Epithelial cell of esophagus (primary cell): Measurements from ENCODE around the gene PRKACB.
A peak's percentile ranks its signal among the peaks of the same experiment; 100 is the strongest.

ENCODE experiments used
- DNase-seq: peaks from one replicate; pipeline ENCODE4 v3.0.0; 2010; ENCODE audit warnings: low read depth
- H3K4me3 ChIP-seq: 2 replicates; pipeline ENCODE4 v1.5.1; 2011; ENCODE audit warnings: mild to moderate bottlenecking, low read length, control low read depth
- CTCF ChIP-seq: IDR thresholded peaks from 2 replicates; pipeline ENCODE4 v1.5.1; 2011; ENCODE audit warnings: low read depth, mild to moderate bottlenecking, low read length, control low read depth, inconsistent platforms; ENCODE audit not compliant: insufficient read depth; ENCODE audit errors: missing control alignments

The PRKACB gene

DNA sequence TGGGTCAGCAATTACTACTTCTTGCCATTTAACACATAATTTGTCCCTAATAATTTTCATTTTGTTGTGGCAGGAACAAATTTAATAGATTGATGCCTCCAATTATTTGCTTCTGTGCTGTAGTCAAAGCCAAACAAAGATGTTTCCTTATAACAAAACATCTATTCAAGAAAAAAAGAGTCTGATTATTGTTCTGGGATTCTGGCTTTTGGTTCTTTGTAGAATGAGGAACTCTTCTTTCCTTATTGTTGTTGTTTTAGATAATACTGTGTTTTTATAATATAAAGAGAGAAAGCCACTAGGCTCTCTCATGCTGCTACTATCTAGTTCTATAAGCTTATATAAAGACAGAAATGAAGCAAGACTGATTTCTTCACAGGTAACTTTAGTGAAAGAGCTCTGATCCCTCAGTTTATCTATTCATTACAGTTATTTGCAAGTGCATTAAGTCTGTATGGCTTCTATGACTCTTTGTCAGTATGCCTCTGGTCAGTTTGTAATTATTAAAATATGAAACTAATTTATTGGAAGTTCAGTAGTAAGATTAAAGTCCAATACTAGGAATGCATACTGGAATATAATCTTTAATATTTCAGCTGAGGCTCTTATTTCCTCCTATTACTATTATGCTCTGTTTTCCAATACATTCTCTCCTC, 37.4 kb downstream of the PRKACB start:
- no peak overlapping the region for H3K4me3 ChIP-seq
- no peak for TF ChIP-seq CTCF
- no peak for DNase-seq

- no peak for DNase-seq
- TF ChIP-seq CTCF: no peak
- H3K4me3 ChIP-seq: no peak overlapping the region
These were observed 46.4 kb downstream of the PRKACB start for GRCh38 chr1:84190455-84190854.

DNA sequence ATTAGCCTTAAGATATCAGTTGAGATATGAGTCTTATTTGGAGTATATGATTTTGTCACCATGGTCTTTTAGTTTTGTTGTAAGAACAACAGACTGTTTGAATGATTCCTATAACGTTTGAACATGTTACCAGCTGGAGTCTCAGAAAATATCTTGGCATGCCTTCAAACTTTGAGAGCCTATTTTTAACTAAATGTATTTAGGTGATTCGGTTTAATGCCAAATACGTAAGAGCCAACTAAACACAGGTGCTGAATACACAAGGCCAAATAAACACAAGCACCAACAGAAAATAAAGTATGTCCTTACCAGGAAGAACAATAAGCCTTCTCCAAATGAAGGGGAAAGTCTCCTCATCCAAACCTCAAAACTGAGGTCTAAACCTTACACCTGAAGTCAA, 48.6 kb downstream of the PRKACB start:
- H3K4me3 ChIP-seq: no peak overlapping the region
- no peak for DNase-seq
- TF ChIP-seq CTCF: no peak

GRCh38 chr1:84198832-84199231, 54.8 kb downstream of the PRKACB start:
- no peak for TF ChIP-seq CTCF
- no peak for DNase-seq
- no peak overlapping the region for H3K4me3 ChIP-seq

GRCh38 chr1:84199257-84199656, 55.2 kb downstream of the PRKACB start:
- H3K4me3 ChIP-seq: no peak overlapping the region
- TF ChIP-seq CTCF: no peak
- no peak for DNase-seq

DNA sequence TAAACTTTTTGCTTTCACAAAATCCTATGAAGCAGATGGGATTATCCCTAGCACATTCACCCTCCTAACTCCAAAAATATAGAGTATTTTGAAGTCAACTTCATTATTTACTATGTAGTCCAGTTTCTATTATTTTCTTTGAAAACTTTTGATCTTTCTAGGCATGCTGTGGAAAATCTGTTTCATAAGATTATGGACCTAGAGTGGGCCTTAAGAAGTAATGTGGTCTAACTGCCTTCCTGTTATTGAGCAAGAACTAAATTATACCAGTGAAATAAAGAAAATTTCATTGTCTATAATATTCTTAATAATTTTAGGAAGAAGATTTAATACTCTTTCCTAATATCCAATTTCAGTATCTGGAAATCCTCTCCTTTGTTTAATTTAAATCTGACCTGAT, 58.1 kb downstream of the PRKACB start:
- no peak for TF ChIP-seq CTCF
- no peak for DNase-seq
- H3K4me3 ChIP-seq: no peak overlapping the region

DNA sequence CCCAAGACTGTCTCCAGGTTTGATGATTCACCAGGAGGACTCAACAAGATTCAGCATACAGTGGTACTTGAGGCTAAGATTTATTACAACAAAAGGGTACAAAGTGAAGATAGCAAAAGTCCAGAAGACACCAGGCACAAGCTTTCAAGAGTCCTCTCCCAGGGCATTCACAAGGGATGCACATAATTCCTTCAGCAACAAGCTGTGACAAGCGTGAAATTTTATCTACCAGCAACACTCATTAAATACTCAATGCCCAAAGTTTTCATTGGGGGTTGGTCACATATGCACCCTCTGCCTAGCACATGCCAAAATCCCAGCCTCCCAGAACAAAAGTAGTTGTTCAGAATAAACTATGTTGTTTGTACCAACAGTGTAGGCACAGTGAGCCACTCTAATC, 62.3 kb downstream of the PRKACB start:
- DNase-seq: peak; percentile 28
- no peak for TF ChIP-seq CTCF
- H3K4me3 ChIP-seq: no peak overlapping the region
